Thyroid gland (tissue), 4 donors: ENCODE data around the gene TMEM256. TPM values are rescaled to one million over a fixed set of nuclear protein-coding genes. Genes with fewer than 3 reads are reported as not detected.

ENCODE experiments used
- DNase-seq, 2 donors: peaks; one replicate each; pipeline ENCODE4 v3.0.0-alpha.2; 2019
- H3K27ac ChIP-seq, 3 donors: fragments of 200-600 bp; sonication (generic); 1 replicate in 2 of 3; 2 replicates in 1 of 3; pipeline ENCODE4 v1.5.1; 2016 to 2019; ENCODE audit warnings: mild to moderate bottlenecking in 1 of 3, moderate library complexity in 1 of 3
- H3K27me3 ChIP-seq: fragments of 200-600 bp; sonication (generic); one replicate; pipeline ENCODE4 v1.5.1; 2019
- H3K36me3 ChIP-seq, 2 donors: fragments of 200-600 bp; sonication (generic); one replicate each; pipeline ENCODE4 v1.5.1; 2016 to 2019
- H3K4me1 ChIP-seq, 2 donors: fragments of 200-600 bp; sonication (generic); one replicate each; pipeline ENCODE4 v1.5.1; 2017 to 2019
- H3K4me3 ChIP-seq, 3 donors: fragments of 200-600 bp; sonication (generic); replicated peaks in 1 of 3; 1 replicate in 2 of 3; 2 replicates in 1 of 3; pipeline ENCODE4 v1.5.1; 2016; ENCODE audit warnings: mild to moderate bottlenecking in 1 of 3
- H3K9me3 ChIP-seq: fragments of 200-600 bp; sonication (generic); one replicate; pipeline ENCODE4 v1.5.1; 2017
- POLR2A ChIP-seq, 2 donors: fragments of 450-650 bp; IDR thresholded peaks; one replicate each; pipeline ENCODE4 v1.6.1; 2017; ENCODE audit warnings: antibody characterized with exemption in 2 of 2, mild to moderate bottlenecking in 2 of 2, moderate library complexity in 1 of 2
- WGBS, 2 donors: methylation state at CpG; one replicate each; pipeline ENCODE4 v1.1.5; 2017; 5-methylcytosine and 5-hydroxymethylcytosine counted together
- intact Hi-C: fragments of 100-400 bp; cut with DNase I; formaldehyde crosslinking; loops from one replicate; pipeline ENCODE4 v1.15.1; 2023
- total RNA-seq, 4 donors: library from RNA; depleted of rRNA; stranded (reverse); fragments of >200 nt; gene quantifications; one replicate each; pipeline ENCODE4 v1.2.3, GENCODE V29; 2016
- TF ChIP-seq, protein P1 (sequence below), 6 experiments: fragments of 200-600 bp in 3 of 6; fragments of 450-650 bp in 3 of 6; sonication (generic) in 3 of 6; IDR thresholded peaks; one replicate each; pipeline ENCODE4 v1.5.1; 2016 to 2019; ENCODE audit warnings: antibody characterized with exemption in 6 of 6, mild to moderate bottlenecking in 2 of 6, inconsistent platforms in 1 of 6, moderate library complexity in 1 of 6

Gene TMEM256
- total RNA-seq, 4 donors from 2014 or later, result 27.8 to 133 (median 35.2) TPM

DNA sequence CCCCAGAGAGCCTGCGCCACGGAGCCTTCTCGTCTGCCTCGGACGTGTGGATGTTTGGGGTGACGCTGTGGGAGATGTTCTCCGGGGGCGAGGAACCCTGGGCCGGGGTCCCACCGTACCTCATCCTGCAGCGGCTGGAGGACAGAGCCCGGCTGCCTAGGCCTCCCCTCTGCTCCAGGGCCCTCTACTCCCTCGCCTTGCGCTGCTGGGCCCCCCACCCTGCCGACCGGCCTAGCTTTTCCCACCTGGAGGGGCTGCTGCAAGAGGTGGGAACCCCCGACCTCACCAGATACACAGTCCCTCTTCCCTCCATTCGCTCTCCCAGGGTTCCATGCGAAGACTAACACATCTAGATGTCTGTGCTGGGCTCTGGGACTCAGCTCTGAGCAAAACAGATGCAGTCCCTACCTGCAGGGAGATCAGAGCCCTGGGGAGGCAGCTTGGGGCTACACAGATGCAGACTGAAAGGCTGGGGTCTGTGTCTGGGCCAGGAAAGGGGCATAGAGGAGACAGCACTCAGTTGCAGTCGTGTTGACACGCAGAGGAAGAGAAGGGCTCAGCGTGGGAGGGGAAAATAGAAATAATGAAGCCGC lies 19.3 kb downstream of the TMEM256 start:
- no peak for DNase-seq
- Histone ChIP-seq H3K9me3 (no peaks in the 10 kb centered on the region), H3K4me3 (peak overlapping the region in 1 of 3 donors; percentile 13), H3K4me1 (peaks cover 15 to 23% of the 10 kb centered on the region in 2 donors), H3K27me3 (no peaks in the 10 kb centered on the region), H3K27ac (no peak overlapping the region), H3K36me3 (peaks cover 8% of the 10 kb centered on the region in 2 donors)
- 80% methylated on average over 12 to 16 of the region's 23 CpGs for WGBS, 2 donors
- intact Hi-C loops, result no loop called here
- TF ChIP-seq, protein P1, sequence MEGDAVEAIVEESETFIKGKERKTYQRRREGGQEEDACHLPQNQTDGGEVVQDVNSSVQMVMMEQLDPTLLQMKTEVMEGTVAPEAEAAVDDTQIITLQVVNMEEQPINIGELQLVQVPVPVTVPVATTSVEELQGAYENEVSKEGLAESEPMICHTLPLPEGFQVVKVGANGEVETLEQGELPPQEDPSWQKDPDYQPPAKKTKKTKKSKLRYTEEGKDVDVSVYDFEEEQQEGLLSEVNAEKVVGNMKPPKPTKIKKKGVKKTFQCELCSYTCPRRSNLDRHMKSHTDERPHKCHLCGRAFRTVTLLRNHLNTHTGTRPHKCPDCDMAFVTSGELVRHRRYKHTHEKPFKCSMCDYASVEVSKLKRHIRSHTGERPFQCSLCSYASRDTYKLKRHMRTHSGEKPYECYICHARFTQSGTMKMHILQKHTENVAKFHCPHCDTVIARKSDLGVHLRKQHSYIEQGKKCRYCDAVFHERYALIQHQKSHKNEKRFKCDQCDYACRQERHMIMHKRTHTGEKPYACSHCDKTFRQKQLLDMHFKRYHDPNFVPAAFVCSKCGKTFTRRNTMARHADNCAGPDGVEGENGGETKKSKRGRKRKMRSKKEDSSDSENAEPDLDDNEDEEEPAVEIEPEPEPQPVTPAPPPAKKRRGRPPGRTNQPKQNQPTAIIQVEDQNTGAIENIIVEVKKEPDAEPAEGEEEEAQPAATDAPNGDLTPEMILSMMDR (IDR thresholded peaks at IDR 0.05), result no peak
- no peak for TF ChIP-seq POLR2A (IDR thresholded peaks at IDR 0.05)

DNA sequence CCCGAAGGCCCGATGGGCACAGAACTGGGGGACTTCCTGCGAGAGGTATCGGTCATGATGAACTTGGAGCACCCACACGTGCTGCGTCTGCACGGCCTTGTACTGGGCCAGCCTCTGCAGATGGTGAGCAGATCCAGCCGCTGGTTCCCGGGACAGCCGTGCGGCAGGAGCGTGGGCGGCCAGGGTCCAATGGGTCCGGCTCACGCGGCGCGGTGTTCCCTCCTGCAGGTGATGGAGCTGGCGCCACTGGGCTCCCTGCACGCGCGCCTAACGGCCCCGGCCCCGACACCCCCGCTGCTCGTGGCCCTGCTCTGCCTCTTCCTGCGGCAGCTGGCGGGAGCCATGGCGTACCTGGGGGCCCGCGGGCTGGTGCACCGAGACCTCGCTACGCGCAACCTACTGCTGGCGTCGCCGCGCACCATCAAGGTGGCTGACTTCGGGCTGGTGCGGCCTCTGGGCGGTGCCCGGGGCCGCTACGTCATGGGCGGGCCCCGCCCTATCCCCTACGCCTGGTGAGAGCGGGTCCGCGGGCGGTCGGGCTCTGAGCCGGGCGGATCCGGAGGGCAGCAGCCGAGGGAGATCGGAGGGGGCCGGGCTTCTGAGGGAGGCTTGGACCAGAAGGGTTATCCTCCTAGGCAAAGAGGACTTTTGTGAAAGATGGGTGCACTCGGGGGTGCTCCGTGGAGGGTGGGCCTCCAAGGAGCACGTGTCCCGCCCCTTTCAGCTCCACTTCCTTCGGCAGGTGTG lies 20.0 kb downstream of the TMEM256 start:
- no peaks in the 10 kb centered on the region for H3K9me3 ChIP-seq
- H3K4me1 ChIP-seq, result peaks cover 15 to 23% of the 10 kb centered on the region in 2 donors
- no peaks in the 10 kb centered on the region for H3K27me3 ChIP-seq
- peak; percentile 37 to 42 for DNase-seq
- TF ChIP-seq, protein P1 (IDR thresholded peaks at IDR 0.05), result no peak
- TF ChIP-seq POLR2A (IDR thresholded peaks at IDR 0.05), result no peak
- peaks cover 1 to 5% of the 10 kb centered on the region in 2 donors for H3K36me3 ChIP-seq
- intact Hi-C loops, result no loop called here
- H3K4me3 ChIP-seq, result peak overlapping the region in 1 of 3 donors; percentile 13
- WGBS, 2 donors, result 40 to 72% methylated on average over 2 of the region's 65 CpGs
- no peak overlapping the region for H3K27ac ChIP-seq

DNA sequence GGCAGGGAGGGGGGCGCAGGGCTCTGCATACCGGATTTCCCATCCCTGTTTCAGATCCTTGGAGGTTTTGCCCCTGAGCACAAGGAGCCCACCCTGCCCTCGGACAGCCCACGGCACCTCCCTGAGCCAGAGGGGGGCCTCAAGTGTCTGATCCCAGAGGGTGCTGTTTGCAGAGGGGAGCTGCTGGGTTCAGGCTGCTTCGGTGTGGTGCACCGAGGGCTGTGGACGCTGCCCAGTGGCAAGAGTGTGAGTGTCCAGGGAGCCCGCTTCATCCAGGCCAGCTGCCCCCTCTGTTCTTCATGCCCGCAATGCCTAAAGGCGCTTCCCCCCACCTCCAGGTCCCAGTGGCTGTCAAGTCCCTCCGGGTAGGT lies 20.5 kb downstream of the TMEM256 start:
- TF ChIP-seq, protein P1 (IDR thresholded peaks at IDR 0.05), result no peak
- no peak for TF ChIP-seq POLR2A (IDR thresholded peaks at IDR 0.05)
- Histone ChIP-seq H3K4me3 (no peak overlapping the region), H3K27me3 (no peaks in the 10 kb centered on the region), H3K27ac (no peak overlapping the region), H3K9me3 (no peaks in the 10 kb centered on the region), H3K4me1 (peaks cover 15 to 23% of the 10 kb centered on the region in 2 donors), H3K36me3 (no peaks in the 10 kb centered on the region)
- 84 to 95% methylated on average over 5 to 10 of the region's 11 CpGs for WGBS, 2 donors
- intact Hi-C loops, result no loop called here
- no peak for DNase-seq

DNA sequence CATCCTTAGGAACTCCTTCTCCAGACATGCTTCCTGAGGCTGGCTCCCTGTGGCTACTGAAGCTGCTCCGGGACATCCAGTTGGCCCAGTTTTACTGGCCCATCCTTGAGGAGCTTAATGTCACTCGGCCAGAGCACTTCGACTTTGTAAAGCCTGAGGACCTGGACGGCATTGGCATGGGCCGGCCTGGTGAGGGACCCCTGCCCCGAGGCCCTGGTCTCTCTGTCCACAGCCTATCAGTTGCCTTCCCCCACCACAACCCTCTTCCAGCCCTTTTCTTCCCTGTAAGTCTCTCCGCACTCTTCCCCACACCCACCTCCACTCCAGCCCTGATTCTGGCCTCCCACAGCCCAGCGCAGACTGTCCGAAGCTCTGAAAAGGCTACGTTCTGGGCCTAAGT lies 21.0 kb downstream of the TMEM256 start:
- 93 to 94% methylated on average over 9 to 10 of the region's 10 CpGs for WGBS, 2 donors
- peaks cover 15 to 23% of the 10 kb centered on the region in 2 donors for H3K4me1 ChIP-seq
- TF ChIP-seq, protein P1 (IDR thresholded peaks at IDR 0.05), result no peak
- no peak for TF ChIP-seq POLR2A (IDR thresholded peaks at IDR 0.05)
- H3K27me3 ChIP-seq, result no peaks in the 10 kb centered on the region
- intact Hi-C loops, result no loop called here
- no peaks in the 10 kb centered on the region for H3K9me3 ChIP-seq
- no peak overlapping the region for H3K27ac ChIP-seq
- no peaks in the 10 kb centered on the region for H3K36me3 ChIP-seq
- no peak overlapping the region for H3K4me3 ChIP-seq
- DNase-seq, result no peak
